ENCODE results near the gene BTG2.

BTG2 gene

DNA sequence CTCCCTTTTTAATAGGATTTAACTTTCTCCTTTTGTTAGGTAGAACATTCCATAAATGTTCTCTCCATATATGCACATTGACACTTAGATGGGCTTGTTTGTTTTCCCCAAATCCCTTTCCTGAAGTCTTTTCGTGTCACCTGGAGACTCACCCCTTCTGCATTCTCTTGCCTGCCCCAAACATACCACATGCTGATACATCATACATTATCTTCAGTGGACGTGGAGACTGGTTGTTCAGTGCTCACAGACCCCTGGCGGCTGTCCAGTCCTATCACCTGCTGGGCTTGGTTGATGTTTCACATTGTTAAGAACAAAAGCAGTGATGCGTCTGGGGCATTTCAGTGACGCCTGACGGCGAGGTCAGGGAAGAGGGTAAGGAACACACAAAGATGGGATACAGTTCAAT is 23.4 kb downstream of the BTG2 start:
- Histone ChIP-seq H3K9me3 (ENCODE audit: control insufficient read depth in 2 of 2, low read length in 2 of 2) (no peaks in the 10 kb centered on the region), H3K4me1 (ENCODE audit: control insufficient read depth, insufficient read depth, low read length) (peaks cover 38% of the 10 kb centered on the region), H3K27ac (ENCODE audit: low read length) (peak overlapping the region; percentile 95), H3K36me3 (ENCODE audit: control insufficient read depth in 2 of 2, insufficient read depth in 2 of 2, low read length in 2 of 2) (no peaks in the 10 kb centered on the region), H3K4me3 (ENCODE audit: low read length in 2 of 2) (no peak overlapping the region), H3K27me3 (ENCODE audit: control insufficient read depth in 1 of 2, insufficient read depth in 2 of 2, low read length in 2 of 2) (no peaks in the 10 kb centered on the region), H3K9ac (ENCODE audit: low read length in 2 of 2) (no peak overlapping the region)

DNA sequence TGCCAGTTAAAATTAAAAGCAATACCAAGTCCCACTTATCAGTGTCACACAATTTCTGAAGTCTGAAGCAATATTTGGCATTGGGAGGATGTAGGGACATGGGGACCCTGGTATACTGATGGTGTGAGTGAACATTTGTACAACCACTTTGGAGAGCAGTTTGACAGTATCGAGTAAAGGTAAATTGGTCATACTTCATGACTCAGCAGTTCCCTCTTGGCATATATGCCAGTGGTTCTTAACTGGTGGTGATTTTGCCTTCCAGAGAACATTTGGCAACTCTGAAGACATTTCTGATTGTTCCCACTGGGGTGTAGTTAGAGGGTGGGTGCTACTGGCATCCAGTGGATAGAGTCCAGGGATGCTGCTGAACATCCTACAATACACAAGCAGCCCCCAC is 25.9 kb downstream of the BTG2 start:
- Histone ChIP-seq H3K4me3 (ENCODE audit: low read length in 2 of 2) (no peak overlapping the region), H3K27me3 (ENCODE audit: control insufficient read depth in 1 of 2, insufficient read depth in 2 of 2, low read length in 2 of 2) (no peaks in the 10 kb centered on the region), H3K4me1 (ENCODE audit: control insufficient read depth, insufficient read depth, low read length) (peaks cover 25% of the 10 kb centered on the region), H3K36me3 (ENCODE audit: control insufficient read depth in 2 of 2, insufficient read depth in 2 of 2, low read length in 2 of 2) (no peaks in the 10 kb centered on the region), H3K9ac (ENCODE audit: low read length in 2 of 2) (no peak overlapping the region), H3K27ac (ENCODE audit: low read length) (no peak overlapping the region), H3K9me3 (ENCODE audit: control insufficient read depth in 2 of 2, low read length in 2 of 2) (no peaks in the 10 kb centered on the region)

GRCh38 chr1:203335503-203335902 is 30.2 kb downstream of the BTG2 start:
- H3K4me1 ChIP-seq (ENCODE audit: control insufficient read depth, insufficient read depth, low read length), result peaks cover 13% of the 10 kb centered on the region
- H3K9me3 ChIP-seq (ENCODE audit: control insufficient read depth in 2 of 2, low read length in 2 of 2), result no peaks in the 10 kb centered on the region
- no peaks in the 10 kb centered on the region for H3K27me3 ChIP-seq (ENCODE audit: control insufficient read depth in 1 of 2, insufficient read depth in 2 of 2, low read length in 2 of 2)
- peaks cover 0 to 1% of the 10 kb centered on the region in 2 donors for H3K36me3 ChIP-seq (ENCODE audit: control insufficient read depth in 2 of 2, insufficient read depth in 2 of 2, low read length in 2 of 2)
- no peak overlapping the region for H3K4me3 ChIP-seq (ENCODE audit: low read length in 2 of 2)
- H3K9ac ChIP-seq (ENCODE audit: low read length in 2 of 2), result no peak overlapping the region
- peak overlapping the region; percentile 76 for H3K27ac ChIP-seq (ENCODE audit: low read length)

DNA sequence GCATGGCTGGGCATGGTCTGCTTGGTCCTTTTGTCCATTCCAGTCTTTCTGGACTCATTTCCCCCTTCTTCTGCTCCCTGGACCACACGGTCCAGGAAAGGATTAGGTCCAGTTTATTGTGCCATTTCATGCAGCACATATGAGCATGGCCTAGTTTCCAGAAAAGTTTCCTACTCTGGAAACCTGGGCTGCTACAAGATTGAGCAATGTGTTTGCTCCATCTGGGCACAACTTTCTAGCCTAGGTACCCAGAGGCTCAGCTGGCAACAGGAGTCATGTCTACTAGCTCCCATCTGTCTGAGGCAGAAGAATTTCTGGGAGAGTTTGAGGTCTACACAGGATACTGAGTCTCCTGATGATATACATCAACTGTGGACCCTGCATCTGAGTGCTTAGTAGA is 30.8 kb downstream of the BTG2 start:
- H3K27ac ChIP-seq (ENCODE audit: low read length), result peak overlapping the region; percentile 76
- no peak overlapping the region for H3K9ac ChIP-seq (ENCODE audit: low read length in 2 of 2)

GRCh38 chr1:203338335-203339036 is 33.2 kb downstream of the BTG2 start:
- Histone ChIP-seq H3K36me3 (ENCODE audit: control insufficient read depth in 2 of 2, insufficient read depth in 2 of 2, low read length in 2 of 2) (peaks cover 0 to 6% of the 10 kb centered on the region in 2 donors), H3K4me1 (ENCODE audit: control insufficient read depth, insufficient read depth, low read length) (peaks cover 22% of the 10 kb centered on the region), H3K4me3 (ENCODE audit: low read length in 2 of 2) (no peak overlapping the region), H3K27ac (ENCODE audit: low read length) (no peak overlapping the region), H3K9me3 (ENCODE audit: control insufficient read depth in 2 of 2, low read length in 2 of 2) (no peaks in the 10 kb centered on the region), H3K27me3 (ENCODE audit: control insufficient read depth in 1 of 2, insufficient read depth in 2 of 2, low read length in 2 of 2) (no peaks in the 10 kb centered on the region), H3K9ac (ENCODE audit: low read length in 2 of 2) (no peak overlapping the region)

More for the DNA sequence above, 30.8 kb downstream of the BTG2 start:
- no peaks in the 10 kb centered on the region for H3K27me3 ChIP-seq (ENCODE audit: control insufficient read depth in 1 of 2, insufficient read depth in 2 of 2, low read length in 2 of 2)
- H3K36me3 ChIP-seq (ENCODE audit: control insufficient read depth in 2 of 2, insufficient read depth in 2 of 2, low read length in 2 of 2), result peaks cover 0 to 3% of the 10 kb centered on the region in 2 donors
- no peak overlapping the region for H3K4me3 ChIP-seq (ENCODE audit: low read length in 2 of 2)
- no peaks in the 10 kb centered on the region for H3K9me3 ChIP-seq (ENCODE audit: control insufficient read depth in 2 of 2, low read length in 2 of 2)
- peaks cover 13% of the 10 kb centered on the region for H3K4me1 ChIP-seq (ENCODE audit: control insufficient read depth, insufficient read depth, low read length)

- H3K27ac ChIP-seq (ENCODE audit: low read length), result no peak overlapping the region
- H3K27me3 ChIP-seq (ENCODE audit: control insufficient read depth in 1 of 2, insufficient read depth in 2 of 2, low read length in 2 of 2), result no peaks in the 10 kb centered on the region
- no peak overlapping the region for H3K4me3 ChIP-seq (ENCODE audit: low read length in 2 of 2)
- H3K9ac ChIP-seq (ENCODE audit: low read length in 2 of 2), result peak overlapping the region in 1 of 2 donors; percentile 36
- peaks cover 0 to 6% of the 10 kb centered on the region in 2 donors for H3K36me3 ChIP-seq (ENCODE audit: control insufficient read depth in 2 of 2, insufficient read depth in 2 of 2, low read length in 2 of 2)
- peaks cover 25% of the 10 kb centered on the region for H3K4me1 ChIP-seq (ENCODE audit: control insufficient read depth, insufficient read depth, low read length)
- no peaks in the 10 kb centered on the region for H3K9me3 ChIP-seq (ENCODE audit: control insufficient read depth in 2 of 2, low read length in 2 of 2)
These were observed 34.9 kb downstream of the BTG2 start for GRCh38 chr1:203340112-203340790.

- Histone ChIP-seq H3K4me1 (ENCODE audit: control insufficient read depth, insufficient read depth, low read length) (peaks cover 18% of the 10 kb centered on the region), H3K9me3 (ENCODE audit: control insufficient read depth in 2 of 2, low read length in 2 of 2) (no peaks in the 10 kb centered on the region), H3K27me3 (ENCODE audit: control insufficient read depth in 1 of 2, insufficient read depth in 2 of 2, low read length in 2 of 2) (no peaks in the 10 kb centered on the region), H3K36me3 (ENCODE audit: control insufficient read depth in 2 of 2, insufficient read depth in 2 of 2, low read length in 2 of 2) (peaks cover 0 to 8% of the 10 kb centered on the region in 2 donors), H3K27ac (ENCODE audit: low read length) (no peak overlapping the region), H3K4me3 (ENCODE audit: low read length in 2 of 2) (peak overlapping the region in 1 of 2 donors; percentile 40), H3K9ac (ENCODE audit: low read length in 2 of 2) (no peak overlapping the region)
These were observed 37.0 kb downstream of the BTG2 start for GRCh38 chr1:203342192-203342940.

- Histone ChIP-seq H3K4me3 (ENCODE audit: low read length in 2 of 2) (no peak overlapping the region), H3K27me3 (ENCODE audit: control insufficient read depth in 1 of 2, insufficient read depth in 2 of 2, low read length in 2 of 2) (no peaks in the 10 kb centered on the region), H3K9ac (ENCODE audit: low read length in 2 of 2) (no peak overlapping the region), H3K27ac (ENCODE audit: low read length) (no peak overlapping the region), H3K4me1 (ENCODE audit: control insufficient read depth, insufficient read depth, low read length) (peaks cover 28% of the 10 kb centered on the region), H3K36me3 (ENCODE audit: control insufficient read depth in 2 of 2, insufficient read depth in 2 of 2, low read length in 2 of 2) (peaks cover 0 to 13% of the 10 kb centered on the region in 2 donors), H3K9me3 (ENCODE audit: control insufficient read depth in 2 of 2, low read length in 2 of 2) (no peaks in the 10 kb centered on the region)
These were observed 38.8 kb downstream of the BTG2 start for GRCh38 chr1:203343956-203344754.

DNA sequence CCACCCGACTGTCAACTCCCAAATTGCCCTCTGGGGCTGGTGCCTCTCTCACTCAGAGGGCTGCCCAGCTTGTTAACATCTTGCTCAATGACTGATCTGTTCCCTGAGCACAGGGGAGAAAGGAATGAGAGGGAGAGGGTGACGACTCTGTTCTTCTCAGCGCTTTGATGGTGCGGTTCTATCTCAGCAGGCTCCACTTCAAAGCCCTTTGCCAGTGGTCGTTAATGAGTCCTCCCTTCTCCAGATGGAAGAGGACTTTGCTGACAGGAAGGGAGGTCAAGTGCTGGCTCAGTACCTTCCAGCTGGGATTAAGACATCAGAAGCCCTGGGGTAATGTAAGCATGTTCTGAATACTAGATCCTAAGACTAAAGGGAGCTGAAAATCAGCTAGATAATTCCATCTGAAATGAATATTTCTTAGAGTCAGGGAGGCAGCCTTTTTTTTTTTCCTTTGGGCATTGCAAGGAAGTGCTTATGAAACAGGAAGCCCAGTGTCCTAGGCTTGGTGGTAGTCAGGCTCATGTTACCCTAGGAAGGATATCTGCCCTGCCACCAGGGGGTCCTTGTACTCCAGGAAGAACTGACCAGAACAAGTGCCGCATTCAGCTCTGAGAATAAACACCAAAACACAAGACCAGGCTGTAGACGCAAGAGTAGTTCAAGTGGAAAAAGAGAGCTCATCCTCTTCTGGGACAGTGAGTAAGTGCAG is 40.9 kb downstream of the BTG2 start:
- no peaks in the 10 kb centered on the region for H3K27me3 ChIP-seq (ENCODE audit: control insufficient read depth in 1 of 2, insufficient read depth in 2 of 2, low read length in 2 of 2)
- H3K27ac ChIP-seq (ENCODE audit: low read length), result no peak overlapping the region
- H3K36me3 ChIP-seq (ENCODE audit: control insufficient read depth in 2 of 2, insufficient read depth in 2 of 2, low read length in 2 of 2), result peaks cover 0 to 12% of the 10 kb centered on the region in 2 donors
- H3K4me3 ChIP-seq (ENCODE audit: low read length in 2 of 2), result no peak overlapping the region
- H3K9ac ChIP-seq (ENCODE audit: low read length in 2 of 2), result no peak overlapping the region
- peaks cover 48% of the 10 kb centered on the region for H3K4me1 ChIP-seq (ENCODE audit: control insufficient read depth, insufficient read depth, low read length)
- H3K9me3 ChIP-seq (ENCODE audit: control insufficient read depth in 2 of 2, low read length in 2 of 2), result no peaks in the 10 kb centered on the region

DNA sequence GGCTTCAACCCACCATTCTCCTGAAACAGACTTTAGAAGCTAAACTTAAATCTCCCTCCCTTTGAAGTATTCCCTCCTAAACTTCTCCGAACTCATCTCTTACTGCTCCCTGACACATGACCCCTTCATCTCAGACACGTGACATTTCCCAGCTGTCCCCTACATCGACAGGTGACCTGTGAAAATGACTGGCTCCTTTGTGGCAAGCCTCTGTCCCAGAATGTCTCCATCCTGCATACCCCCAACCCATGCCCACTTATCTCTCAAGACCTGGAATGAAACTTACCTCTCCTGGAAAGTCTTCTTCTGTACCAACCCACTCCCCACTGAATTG is 41.4 kb downstream of the BTG2 start:
- H3K4me3 ChIP-seq (ENCODE audit: low read length in 2 of 2), result no peak overlapping the region
- no peak overlapping the region for H3K27ac ChIP-seq (ENCODE audit: low read length)
- no peaks in the 10 kb centered on the region for H3K27me3 ChIP-seq (ENCODE audit: control insufficient read depth in 1 of 2, insufficient read depth in 2 of 2, low read length in 2 of 2)
- no peaks in the 10 kb centered on the region for H3K9me3 ChIP-seq (ENCODE audit: control insufficient read depth in 2 of 2, low read length in 2 of 2)
- H3K9ac ChIP-seq (ENCODE audit: low read length in 2 of 2), result no peak overlapping the region
- peaks cover 0 to 10% of the 10 kb centered on the region in 2 donors for H3K36me3 ChIP-seq (ENCODE audit: control insufficient read depth in 2 of 2, insufficient read depth in 2 of 2, low read length in 2 of 2)
- H3K4me1 ChIP-seq (ENCODE audit: control insufficient read depth, insufficient read depth, low read length), result peaks cover 52% of the 10 kb centered on the region

Measured in stomach smooth muscle (tissue), 2 donors.